CD14-positive monocyte (primary cell): ENCODE measurements around the gene DGKI. TPM values are rescaled to one million over a fixed set of nuclear protein-coding genes. Genes with fewer than 3 reads are reported as not detected.

Experiments used
- DNase-seq, 3 donors: peaks; one replicate each; pipeline ENCODE4 v3.0.0-alpha.2; 2011 to 2022
- H2AFZ ChIP-seq: 2 replicates; pipeline ENCODE4 v1.6.0; 2012; ENCODE audit warnings: mild to moderate bottlenecking, low read depth, low read length, inconsistent platforms; ENCODE audit not compliant: insufficient read depth, poor library complexity, severe bottlenecking
- H3K27ac ChIP-seq, 2 donors: 1 replicate in 1 of 2; 2 replicates in 1 of 2; pipeline ENCODE4 v1.5.1; 2012 to 2013; ENCODE audit warnings: low read length in 2 of 2, control low read depth in 1 of 2, inconsistent platforms in 1 of 2, low read depth in 1 of 2, mild to moderate bottlenecking in 1 of 2
- H3K27me3 ChIP-seq, 2 donors: one replicate each; pipeline versions ENCODE4 v1.6.0 to v1.6.1; 2011 to 2013; ENCODE audit warnings: low read length in 2 of 2; ENCODE audit not compliant: control insufficient read depth in 2 of 2, insufficient read depth in 2 of 2
- H3K36me3 ChIP-seq, 2 donors: replicated peaks in 1 of 2; 1 replicate in 1 of 2; 2 replicates in 1 of 2; pipeline versions ENCODE4 v1.5.1 to v1.6.1; 2012 to 2013; ENCODE audit warnings: low read length in 2 of 2, control low read depth in 1 of 2, inconsistent platforms in 1 of 2, mild to moderate bottlenecking in 1 of 2; ENCODE audit not compliant: insufficient read depth in 2 of 2, control insufficient read depth in 1 of 2
- H3K4me1 ChIP-seq, 2 donors: 1 replicate in 1 of 2; 2 replicates in 1 of 2; pipeline versions ENCODE4 v1.5.1 to v1.6.1; 2012 to 2013; ENCODE audit warnings: low read length in 2 of 2, control low read depth in 1 of 2, inconsistent platforms in 1 of 2, mild to moderate bottlenecking in 1 of 2, moderate library complexity in 1 of 2; ENCODE audit not compliant: insufficient read depth in 2 of 2, control insufficient read depth in 1 of 2
- H3K4me2 ChIP-seq: replicated peaks from 2 replicates; pipeline ENCODE3; 2012; ENCODE audit warnings: low read length, moderate library complexity, mild to moderate bottlenecking; ENCODE audit not compliant: poor library complexity, severe bottlenecking; ENCODE audit errors: extremely low read depth
- H3K4me3 ChIP-seq, 3 experiments: fragments of 200-600 bp in 1 of 3; sonication (generic) in 1 of 3; replicated peaks in 1 of 3; 1 replicate in 2 of 3; 2 replicates in 1 of 3; pipeline ENCODE4 v1.5.1; 2011 to 2013; ENCODE audit warnings: low read length in 3 of 3, mild to moderate bottlenecking in 3 of 3, control low read depth in 2 of 3, low read depth in 2 of 3, inconsistent platforms in 1 of 3, moderate library complexity in 1 of 3
- H3K79me2 ChIP-seq: 2 replicates; pipeline ENCODE4 v1.6.0; 2012; ENCODE audit warnings: mild to moderate bottlenecking, control low read depth, inconsistent platforms, low read length, moderate library complexity; ENCODE audit not compliant: insufficient read depth
- H3K9ac ChIP-seq: 2 replicates; pipeline ENCODE4 v1.6.0; 2017; ENCODE audit warnings: low read length, mild to moderate bottlenecking; ENCODE audit not compliant: insufficient read depth, poor library complexity, severe bottlenecking
- H3K9me3 ChIP-seq, 2 donors: replicated peaks in 1 of 2; 1 replicate in 1 of 2; 2 replicates in 1 of 2; pipeline versions ENCODE4 v1.5.1 to v1.6.1; 2012 to 2013; ENCODE audit warnings: low read length in 2 of 2, control low read depth in 1 of 2; ENCODE audit not compliant: control insufficient read depth in 1 of 2, insufficient read depth in 1 of 2
- H4K20me1 ChIP-seq: 2 replicates; pipeline ENCODE4 v1.6.0; 2012; ENCODE audit warnings: mild to moderate bottlenecking, low read length, control low read depth, moderate library complexity; ENCODE audit not compliant: insufficient read depth
- H3K27ac Mint-ChIP-seq, 7 donors: one replicate each; pipeline ENCODE4 v1.8.0; 2020; ENCODE audit warnings: mild to moderate bottlenecking in 7 of 7, mixed read lengths in 7 of 7, moderate library complexity in 6 of 7, inconsistent platforms in 2 of 7
- H3K27me3 Mint-ChIP-seq, 3 donors: one replicate each; pipeline ENCODE4 v1.8.0; 2021 to 2022; ENCODE audit warnings: low read depth in 3 of 3, mild to moderate bottlenecking in 3 of 3, mixed read lengths in 3 of 3, moderate library complexity in 3 of 3, inconsistent platforms in 1 of 3
- H3K36me3 Mint-ChIP-seq, 2 donors: one replicate each; pipeline ENCODE4 v1.8.0; 2020; ENCODE audit warnings: mixed read lengths in 2 of 2, inconsistent platforms in 1 of 2, mild to moderate bottlenecking in 1 of 2
- H3K4me1 Mint-ChIP-seq: one replicate; pipeline ENCODE4 v1.8.0; 2020; ENCODE audit warnings: mild to moderate bottlenecking, mixed read lengths
- H3K4me3 Mint-ChIP-seq, 2 donors: one replicate each; pipeline ENCODE4 v1.8.0; 2020; ENCODE audit warnings: mild to moderate bottlenecking in 2 of 2, mixed read lengths in 2 of 2, moderate library complexity in 1 of 2
- H3K9me3 Mint-ChIP-seq, 7 donors: one replicate each; pipeline ENCODE4 v1.8.0; 2020 to 2022; ENCODE audit warnings: mixed read lengths in 7 of 7, mild to moderate bottlenecking in 6 of 7, moderate library complexity in 6 of 7, inconsistent platforms in 2 of 7
- WGBS: methylation state at CpG from one replicate; pipeline ENCODE4 v1.1.5; 2013; ENCODE audit warnings: missing lambda C conversion rate; ENCODE audit not compliant: insufficient coverage; 5-methylcytosine and 5-hydroxymethylcytosine counted together
- intact Hi-C, 2 donors: fragments of 100-400 bp; cut with micrococcal nuclease; formaldehyde crosslinking; loops; one replicate each; pipeline versions ENCODE4 v1.15.0 to v1.15.1; 2023
- polyA plus RNA-seq, 3 donors: library from polyadenylated mRNA; depleted of rRNA in 1 of 3; unstranded in 2 of 3; stranded (reverse) in 1 of 3; fragments of 300-500 nt in 2 of 3; fragments of >200 nt in 1 of 3; fragmentation: Illumina TruSeq in 2 of 3; gene quantifications; 1 replicate in 2 of 3; 2 replicates in 1 of 3; pipeline ENCODE4 v1.2.3, GENCODE V29; 2012 to 2021
- TF ChIP-seq, protein P1 (sequence below): fragments of 200-600 bp; IDR thresholded peaks from one replicate; pipeline ENCODE4 v1.8.0; 2022; ENCODE audit warnings: antibody characterized with exemption, mild to moderate bottlenecking

Gene DGKI
- polyA plus RNA-seq, 3 donors: not detected

DNA sequence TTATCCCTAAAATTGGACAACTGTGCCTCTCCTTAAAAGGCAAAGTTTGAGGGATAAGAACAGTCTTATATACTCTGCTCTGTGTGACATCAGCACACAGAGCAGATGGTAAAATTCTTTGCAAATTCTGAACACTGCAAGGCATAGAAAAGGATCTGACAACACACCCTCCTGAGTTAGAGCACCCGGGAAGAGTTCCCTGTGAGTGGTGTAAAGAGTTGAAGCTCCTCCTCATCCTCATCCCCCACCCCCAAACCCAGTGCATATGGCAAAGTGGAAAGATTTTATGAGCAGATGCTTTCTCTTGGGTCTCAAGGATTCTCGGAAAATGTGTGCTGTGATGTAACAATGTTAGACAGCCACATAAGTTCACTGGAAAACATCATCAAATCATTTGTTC lies 40.0 kb upstream of the DGKI start:
- Mint-ChIP-seq H3K27me3 (no peaks in the 10 kb centered on the region), H3K4me3 (no peak overlapping the region), H3K36me3 (peaks cover 71 to 92% of the 10 kb centered on the region in 2 donors), H3K27ac (no peak overlapping the region), H3K9me3 (peaks cover 0 to 8% (median 3%) of the 10 kb centered on the region in 7 donors), H3K4me1 (no peaks in the 10 kb centered on the region)
- no peaks in the 10 kb centered on the region for H3K4me1 ChIP-seq
- H3K4me3 ChIP-seq: no peak overlapping the region
- TF ChIP-seq, protein P1, sequence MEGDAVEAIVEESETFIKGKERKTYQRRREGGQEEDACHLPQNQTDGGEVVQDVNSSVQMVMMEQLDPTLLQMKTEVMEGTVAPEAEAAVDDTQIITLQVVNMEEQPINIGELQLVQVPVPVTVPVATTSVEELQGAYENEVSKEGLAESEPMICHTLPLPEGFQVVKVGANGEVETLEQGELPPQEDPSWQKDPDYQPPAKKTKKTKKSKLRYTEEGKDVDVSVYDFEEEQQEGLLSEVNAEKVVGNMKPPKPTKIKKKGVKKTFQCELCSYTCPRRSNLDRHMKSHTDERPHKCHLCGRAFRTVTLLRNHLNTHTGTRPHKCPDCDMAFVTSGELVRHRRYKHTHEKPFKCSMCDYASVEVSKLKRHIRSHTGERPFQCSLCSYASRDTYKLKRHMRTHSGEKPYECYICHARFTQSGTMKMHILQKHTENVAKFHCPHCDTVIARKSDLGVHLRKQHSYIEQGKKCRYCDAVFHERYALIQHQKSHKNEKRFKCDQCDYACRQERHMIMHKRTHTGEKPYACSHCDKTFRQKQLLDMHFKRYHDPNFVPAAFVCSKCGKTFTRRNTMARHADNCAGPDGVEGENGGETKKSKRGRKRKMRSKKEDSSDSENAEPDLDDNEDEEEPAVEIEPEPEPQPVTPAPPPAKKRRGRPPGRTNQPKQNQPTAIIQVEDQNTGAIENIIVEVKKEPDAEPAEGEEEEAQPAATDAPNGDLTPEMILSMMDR: no peak
- peaks cover 62 to 98% of the 10 kb centered on the region in 2 donors for H3K36me3 ChIP-seq
- no peaks in the 10 kb centered on the region for H4K20me1 ChIP-seq
- WGBS: no CpG with 5 or more reads among the region's 2 CpGs
- H3K27ac ChIP-seq: no peak overlapping the region
- no peak for DNase-seq
- H2AFZ ChIP-seq: no peak overlapping the region
- H3K4me2 ChIP-seq: no peak overlapping the region
- peaks cover 4 to 7% of the 10 kb centered on the region in 2 donors for H3K9me3 ChIP-seq
- H3K27me3 ChIP-seq: no peaks in the 10 kb centered on the region
- H3K79me2 ChIP-seq: no peaks in the 10 kb centered on the region
- intact Hi-C loops: no loop called here
- no peak overlapping the region for H3K9ac ChIP-seq

DNA sequence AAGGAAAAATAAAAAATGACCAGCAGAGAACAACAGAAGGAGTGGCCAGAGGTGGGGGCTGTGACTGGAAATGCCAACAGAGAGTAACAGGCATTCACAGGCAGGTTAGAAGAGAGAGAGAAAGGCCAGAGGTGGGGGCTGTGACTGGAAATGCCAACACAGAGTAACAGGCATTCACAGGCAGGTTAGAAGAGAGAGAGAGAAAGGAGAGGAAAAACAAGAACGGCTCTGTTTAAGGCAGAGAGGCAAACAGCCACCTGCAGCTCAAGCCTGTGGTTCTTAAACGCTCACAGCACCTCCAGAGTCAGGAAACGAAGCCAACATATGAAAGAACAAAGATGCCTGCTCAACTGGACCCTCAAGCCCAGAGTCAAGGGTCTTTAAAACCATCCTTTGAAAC lies 39.5 kb upstream of the DGKI start:
- Histone ChIP-seq H3K36me3 (peaks cover 66 to 100% of the 10 kb centered on the region in 2 donors), H3K27me3 (no peaks in the 10 kb centered on the region), H2AFZ (no peak overlapping the region), H4K20me1 (no peaks in the 10 kb centered on the region), H3K27ac (no peak overlapping the region), H3K9ac (no peak overlapping the region), H3K4me2 (no peak overlapping the region), H3K4me1 (no peaks in the 10 kb centered on the region), H3K9me3 (peaks cover 4 to 7% of the 10 kb centered on the region in 2 donors), H3K4me3 (no peak overlapping the region), H3K79me2 (no peaks in the 10 kb centered on the region)
- intact Hi-C loops: no loop called here
- H3K27me3 Mint-ChIP-seq: no peaks in the 10 kb centered on the region
- H3K9me3 Mint-ChIP-seq: peaks cover 0 to 8% (median 3%) of the 10 kb centered on the region in 7 donors
- no peaks in the 10 kb centered on the region for H3K4me1 Mint-ChIP-seq
- 100% methylated on average over 1 of the region's 3 CpGs for WGBS
- TF ChIP-seq, protein P1: no peak
- DNase-seq: no peak
- peak overlapping the region in 3 of 7 donors; percentile 3 to 58 (median 14) for H3K27ac Mint-ChIP-seq
- peaks cover 75 to 91% of the 10 kb centered on the region in 2 donors for H3K36me3 Mint-ChIP-seq
- no peak overlapping the region for H3K4me3 Mint-ChIP-seq
